Keratinocyte (primary cell): ENCODE data around the gene TNS3. TPM values are rescaled to one million over a fixed set of nuclear protein-coding genes. Genes with fewer than 3 reads are reported as not detected.
A peak's percentile ranks its signal among the peaks of the same experiment; 100 is the strongest.

ENCODE experiments used
- DNase-seq: peaks from one replicate; pipeline ENCODE4 v3.0.0-alpha.2; 2011; ENCODE audit warnings: low read depth, missing footprints, low spot score
- FAIRE-seq: peaks from 2 replicates; lab custom pipeline; 2011; peaks lifted over from hg19 to GRCh38; lab: Jason Lieb, UNC
- H2AFZ ChIP-seq: 2 replicates; pipeline ENCODE4 v1.6.0; 2012; ENCODE audit warnings: low read length, control low read depth, inconsistent platforms; ENCODE audit not compliant: control insufficient read depth
- H3K27ac ChIP-seq: 2 replicates; pipeline ENCODE4 v1.5.1; 2011; ENCODE audit warnings: low read length; ENCODE audit not compliant: control insufficient read depth, insufficient read depth
- H3K27me3 ChIP-seq: 3 replicates; pipeline ENCODE4 v1.6.0; 2011; ENCODE audit warnings: low read length; ENCODE audit not compliant: control insufficient read depth, insufficient read depth; ENCODE audit errors: extremely low read depth
- H3K36me3 ChIP-seq, 2 experiments: 2 replicates in 1 of 2; 3 replicates in 1 of 2; pipeline ENCODE4 v1.5.1; 2011; ENCODE audit warnings: low read length in 2 of 2, mild to moderate bottlenecking in 1 of 2; ENCODE audit not compliant: control insufficient read depth in 2 of 2, insufficient read depth in 2 of 2; ENCODE audit errors: extremely low read depth in 1 of 2
- H3K4me1 ChIP-seq: 3 replicates; pipeline ENCODE4 v1.5.1; 2011; ENCODE audit warnings: low read length; ENCODE audit not compliant: control insufficient read depth, insufficient read depth; ENCODE audit errors: extremely low read depth
- H3K4me2 ChIP-seq: 3 replicates; pipeline ENCODE4 v1.6.0; 2011; ENCODE audit warnings: low read depth, low read length; ENCODE audit not compliant: control insufficient read depth, insufficient read depth; ENCODE audit errors: extremely low read depth
- H3K4me3 ChIP-seq, 3 experiments: fragments of 200-600 bp in 1 of 3; sonication (generic) in 1 of 3; 2 replicates in 2 of 3; 3 replicates in 1 of 3; pipeline ENCODE4 v1.5.1; 2011 to 2016; ENCODE audit warnings: low read length in 3 of 3, mild to moderate bottlenecking in 3 of 3, control low read depth in 2 of 3, inconsistent platforms in 1 of 3, low read depth in 1 of 3, mixed read lengths in 1 of 3, mixed run types in 1 of 3, moderate library complexity in 1 of 3; ENCODE audit not compliant: control insufficient read depth in 2 of 3, insufficient read depth in 2 of 3; ENCODE audit errors: extremely low read depth in 1 of 3
- H3K79me2 ChIP-seq: 2 replicates; pipeline ENCODE4 v1.6.0; 2012; ENCODE audit warnings: low read length; ENCODE audit not compliant: control insufficient read depth, insufficient read depth
- H3K9ac ChIP-seq: 3 replicates; pipeline ENCODE4 v1.6.0; 2011; ENCODE audit warnings: low read length; ENCODE audit not compliant: control insufficient read depth, insufficient read depth; ENCODE audit errors: extremely low read depth
- H3K9me1 ChIP-seq: 3 replicates; pipeline ENCODE4 v1.6.0; 2011; ENCODE audit warnings: low read length; ENCODE audit not compliant: control insufficient read depth, insufficient read depth; ENCODE audit errors: extremely low read depth
- H3K9me3 ChIP-seq: 2 replicates; pipeline ENCODE4 v1.5.1; 2012; ENCODE audit warnings: low read depth, low read length; ENCODE audit not compliant: control insufficient read depth
- H4K20me1 ChIP-seq: 3 replicates; pipeline ENCODE4 v1.6.0; 2011; ENCODE audit warnings: low read length; ENCODE audit not compliant: control insufficient read depth, insufficient read depth; ENCODE audit errors: extremely low read depth
- CTCF ChIP-seq, 3 experiments: IDR thresholded peaks in 1 of 3; conservative IDR thresholded peaks in 1 of 3; optimal IDR thresholded peaks in 1 of 3; 2 replicates in 2 of 3; 3 replicates in 1 of 3; pipeline versions ENCODE3 to v1.5.1; 2011; ENCODE audit warnings: low read length in 3 of 3, mild to moderate bottlenecking in 3 of 3, moderate library complexity in 2 of 3, control low read depth in 1 of 3, inconsistent platforms in 1 of 3; ENCODE audit not compliant: insufficient read depth in 2 of 3; ENCODE audit errors: extremely low read depth in 1 of 3
- EZH2 ChIP-seq: IDR thresholded peaks from one replicate; pipeline ENCODE4 v1.6.1; 2012; ENCODE audit warnings: inconsistent platforms, mild to moderate bottlenecking, low read length, moderate library complexity
- dilution Hi-C: fragments of 300-500 bp; cut with MboI; formaldehyde crosslinking; loops from one replicate; pipeline ENCODE4 v1.7.0; 2020; ENCODE audit warnings: low sequenced_read_pairs; ENCODE audit not compliant: extremely low pct_ligation_motif_present
- polyA plus RNA-seq, 5 experiments: library from polyadenylated mRNA; depleted of rRNA in 3 of 5; stranded (reverse) in 3 of 5; stranded (forward) in 1 of 5; unstranded in 1 of 5; fragments of >200 nt; gene quantifications; 1 replicate in 1 of 5; 2 replicates in 3 of 5; 3 replicates in 1 of 5; pipeline versions ENCODE4 v1.2.1 to v1.2.3, GENCODE V29; 2011 to 2012; ENCODE audit warnings: missing spikeins in 2 of 5, low read depth in 1 of 5, low replicate concordance in 1 of 5

TNS3 gene
- polyA plus RNA-seq, 1 donor (not counting 4 experiments of a cell fraction or from before 2014, with no cell fraction given): 3.9 TPM

GRCh38 chr7:47578579-47579270 lies 3.2 kb downstream of the TNS3 start:
- DNase-seq (no peak), FAIRE-seq (peak; percentile 51)
- peaks cover 49% of the 10 kb centered on the region for H3K4me1 ChIP-seq
- H3K79me2 ChIP-seq: no peaks in the 10 kb centered on the region
- no peak overlapping the region for H3K4me3 ChIP-seq
- no peak overlapping the region for H3K9ac ChIP-seq
- peaks cover 10% of the 10 kb centered on the region for H3K27me3 ChIP-seq
- no peak overlapping the region for H3K27ac ChIP-seq
- no peaks in the 10 kb centered on the region for H4K20me1 ChIP-seq
- H3K4me2 ChIP-seq: peak overlapping the region; percentile 34
- H3K9me1 ChIP-seq: peaks cover 3% of the 10 kb centered on the region
- no peak overlapping the region for H2AFZ ChIP-seq
- no peaks in the 10 kb centered on the region for H3K36me3 ChIP-seq
- H3K9me3 ChIP-seq: no peaks in the 10 kb centered on the region
- TF ChIP-seq CTCF (optimal IDR thresholded peaks at IDR 0.05 in 1 of 3, IDR thresholded peaks at IDR 0.05 in 1 of 3, conservative IDR thresholded peaks at IDR 0.05 in 1 of 3; ENCODE audit: extremely low read depth in 1 of 3, insufficient read depth in 2 of 3, low read length in 3 of 3): no peak
- TF ChIP-seq EZH2: no peak
- dilution Hi-C loops: no loop called here

GRCh38 chr7:47577321-47577919 lies 4.5 kb downstream of the TNS3 start:
- Histone ChIP-seq H3K9ac (no peak overlapping the region), H3K4me1 (peaks cover 56% of the 10 kb centered on the region), H3K79me2 (no peaks in the 10 kb centered on the region), H2AFZ (no peak overlapping the region), H3K4me2 (no peak overlapping the region), H3K9me3 (no peaks in the 10 kb centered on the region), H3K4me3 (no peak overlapping the region), H4K20me1 (no peaks in the 10 kb centered on the region), H3K27ac (no peak overlapping the region), H3K36me3 (no peaks in the 10 kb centered on the region), H3K9me1 (peaks cover 3% of the 10 kb centered on the region), H3K27me3 (peaks cover 4% of the 10 kb centered on the region)
- peak; percentile 64 for FAIRE-seq
- no peak for DNase-seq
- TF ChIP-seq EZH2 (no peak), CTCF (optimal IDR thresholded peaks at IDR 0.05 in 1 of 3, IDR thresholded peaks at IDR 0.05 in 1 of 3, conservative IDR thresholded peaks at IDR 0.05 in 1 of 3; ENCODE audit: extremely low read depth in 1 of 3, insufficient read depth in 2 of 3, low read length in 3 of 3) (no peak)
- dilution Hi-C loops: no loop called here
